ENCODE measurements around the gene AGTRAP.
A peak's percentile ranks its signal among the peaks of the same experiment; 100 is the strongest.

The AGTRAP gene

DNA sequence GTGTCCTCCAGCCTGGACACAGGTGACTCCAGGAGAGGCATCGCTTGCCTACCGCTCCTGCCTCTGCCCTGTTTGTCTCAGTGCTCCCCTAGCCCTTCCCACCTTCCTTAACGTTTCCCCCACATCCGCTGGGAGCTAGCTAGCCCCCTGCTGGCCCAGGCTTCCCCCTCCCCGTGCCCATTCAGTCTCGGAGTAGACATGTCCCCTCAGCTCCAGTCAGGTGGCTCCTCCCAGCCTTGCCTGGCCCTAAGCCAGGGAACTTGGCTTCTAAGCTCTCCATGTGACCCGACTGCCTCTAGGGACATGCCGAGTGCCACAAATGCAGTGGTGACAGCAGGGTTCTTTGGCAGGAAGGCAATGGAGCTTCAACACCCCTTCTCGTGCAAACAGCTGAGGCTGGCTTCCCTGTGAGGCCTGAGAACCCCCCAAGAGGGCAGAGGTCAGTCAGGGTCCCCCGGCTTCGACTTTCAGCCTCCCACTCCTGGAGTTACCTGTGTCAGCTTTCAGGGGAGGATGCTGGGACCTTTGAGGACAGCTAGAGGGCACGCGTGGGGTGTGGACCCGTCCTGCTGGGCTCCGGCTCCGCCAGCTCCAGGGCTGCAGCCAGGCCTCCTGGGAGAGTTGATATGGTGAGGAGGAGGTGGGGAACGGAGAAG lies 28.2 kb upstream of the AGTRAP start:
- no peak for DNase-seq

DNA sequence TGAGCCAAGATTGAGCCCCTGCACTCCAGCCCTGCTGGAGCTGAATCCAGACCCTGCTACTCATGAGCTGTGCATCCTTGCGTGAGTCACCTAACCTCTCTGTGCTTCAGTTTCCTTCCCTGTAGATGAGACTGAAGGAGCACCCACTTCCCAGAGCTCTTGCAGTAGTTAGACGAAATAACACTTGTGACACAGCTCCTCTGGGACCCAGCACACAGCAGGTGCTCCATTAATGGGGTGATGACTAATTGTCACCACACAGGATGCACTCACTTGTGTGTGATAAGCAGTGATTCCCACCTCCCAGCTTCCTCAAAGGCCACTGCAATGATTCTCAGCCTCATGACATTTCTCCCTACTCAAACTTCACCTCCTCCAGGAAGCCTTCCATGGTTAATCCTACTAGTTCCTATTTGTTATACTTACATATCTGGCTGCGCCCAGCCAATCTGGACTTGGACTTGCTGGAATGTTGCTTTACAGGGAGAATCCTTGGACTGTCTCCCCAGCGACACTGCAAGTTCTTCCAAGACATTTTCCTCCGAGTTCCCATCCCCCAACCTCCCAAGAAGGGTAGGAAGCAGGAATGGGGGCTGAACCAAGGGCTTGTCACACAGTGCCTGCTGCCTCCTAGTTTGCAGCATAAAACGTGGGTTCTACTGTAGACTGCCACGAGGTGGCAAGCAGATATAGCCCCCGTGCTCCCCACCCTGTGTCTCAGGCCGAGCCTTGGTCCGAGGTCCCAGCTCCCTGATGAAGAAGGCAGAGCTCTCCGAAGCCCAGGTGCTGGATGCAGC lies 27.2 kb upstream of the AGTRAP start:
- no peak for DNase-seq

DNA sequence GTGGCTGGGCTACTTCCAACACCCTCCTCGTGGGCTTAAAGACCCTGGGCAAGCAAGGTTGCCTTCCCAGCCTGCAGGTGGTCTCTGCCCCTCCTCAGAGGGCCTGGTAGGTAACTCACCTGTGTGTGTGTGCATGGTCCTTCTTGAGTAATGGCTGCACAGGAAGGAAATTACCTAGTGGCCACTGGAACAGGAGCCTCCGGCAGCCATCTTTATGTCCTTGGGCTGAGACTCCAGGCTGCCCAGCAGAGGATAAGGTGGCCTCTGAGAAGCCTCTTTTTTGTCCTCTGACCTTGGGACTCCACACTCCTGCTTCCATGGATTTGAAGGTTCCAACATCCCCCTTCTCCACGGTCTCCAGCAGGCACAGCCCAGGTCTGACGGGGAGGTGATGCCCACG lies 24.4 kb upstream of the AGTRAP start:
- DNase-seq = no peak

DNA sequence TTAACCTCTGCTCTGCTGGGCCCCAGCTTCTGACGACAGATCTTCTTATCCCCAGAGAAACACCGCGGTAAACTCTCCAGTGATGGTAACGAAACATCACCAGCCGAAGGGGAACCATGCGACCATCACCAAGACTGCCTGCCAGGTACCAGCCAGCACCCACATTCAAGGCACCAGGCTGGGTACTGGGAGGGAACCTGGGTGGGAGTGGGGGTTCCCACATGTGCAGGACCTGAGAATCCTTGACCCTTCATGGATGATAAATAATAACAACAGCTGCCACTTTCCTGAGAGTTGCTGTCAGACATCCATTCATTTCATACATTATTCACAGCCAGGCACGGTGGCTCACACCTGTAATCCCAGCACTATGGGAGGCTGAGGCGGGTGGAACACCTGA lies 23.7 kb upstream of the AGTRAP start:
- DNase-seq = no peak

DNA sequence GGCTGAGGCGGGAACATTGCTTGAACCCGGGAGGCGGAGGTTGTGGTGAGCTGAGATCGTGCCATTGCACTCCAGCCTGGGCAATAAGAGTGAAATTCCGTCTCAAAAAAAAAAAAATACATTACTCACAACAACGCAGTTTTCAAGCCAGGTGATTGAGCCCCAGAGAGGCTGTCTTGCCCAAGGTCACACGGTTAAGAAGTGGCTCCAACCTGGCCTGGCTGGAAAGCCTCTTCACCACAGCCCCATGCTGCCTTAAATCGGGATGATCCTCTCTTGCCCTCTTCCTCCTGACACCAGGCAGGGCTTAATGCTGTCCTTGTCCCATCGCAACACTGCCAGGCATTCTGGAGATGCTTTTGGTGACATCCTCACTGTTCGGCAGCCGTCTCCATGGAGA lies 22.8 kb upstream of the AGTRAP start:
- DNase-seq = no peak

DNA sequence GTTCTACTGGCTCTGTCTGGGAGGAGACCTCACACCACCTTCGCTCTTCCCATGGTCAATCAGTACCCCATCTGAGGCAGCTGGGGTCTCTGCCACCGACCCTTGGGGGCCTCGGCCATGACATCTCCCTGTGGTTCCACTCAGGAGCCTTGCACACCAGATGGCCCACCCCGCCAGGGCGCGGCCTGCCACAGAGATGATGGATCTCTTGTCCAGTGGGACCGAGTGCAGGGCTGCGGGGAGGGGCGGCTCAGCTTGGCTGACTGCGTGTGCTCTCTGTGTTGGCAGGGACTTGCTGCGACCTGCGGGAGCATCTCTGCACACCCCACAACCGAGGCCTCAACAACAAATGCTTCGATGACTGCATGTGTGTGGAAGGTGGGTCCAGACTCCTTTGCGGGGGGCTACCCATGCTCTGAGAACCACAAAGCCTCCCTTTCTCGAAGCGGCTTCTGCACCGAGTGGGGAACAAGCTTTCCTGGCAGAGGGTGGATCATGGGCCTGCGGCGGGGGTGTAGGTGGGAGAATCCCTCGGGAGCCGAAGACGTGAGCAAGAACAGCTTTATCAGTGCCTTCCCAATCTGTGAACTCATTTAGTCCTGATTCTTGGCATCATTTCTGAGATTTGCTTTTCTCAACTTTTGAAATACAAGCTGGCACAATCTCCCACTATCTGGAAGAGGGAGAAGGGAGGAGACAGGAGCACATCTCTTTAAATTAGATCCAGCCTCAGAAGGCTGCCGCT lies 20.9 kb upstream of the AGTRAP start:
- DNase-seq = no peak

DNA sequence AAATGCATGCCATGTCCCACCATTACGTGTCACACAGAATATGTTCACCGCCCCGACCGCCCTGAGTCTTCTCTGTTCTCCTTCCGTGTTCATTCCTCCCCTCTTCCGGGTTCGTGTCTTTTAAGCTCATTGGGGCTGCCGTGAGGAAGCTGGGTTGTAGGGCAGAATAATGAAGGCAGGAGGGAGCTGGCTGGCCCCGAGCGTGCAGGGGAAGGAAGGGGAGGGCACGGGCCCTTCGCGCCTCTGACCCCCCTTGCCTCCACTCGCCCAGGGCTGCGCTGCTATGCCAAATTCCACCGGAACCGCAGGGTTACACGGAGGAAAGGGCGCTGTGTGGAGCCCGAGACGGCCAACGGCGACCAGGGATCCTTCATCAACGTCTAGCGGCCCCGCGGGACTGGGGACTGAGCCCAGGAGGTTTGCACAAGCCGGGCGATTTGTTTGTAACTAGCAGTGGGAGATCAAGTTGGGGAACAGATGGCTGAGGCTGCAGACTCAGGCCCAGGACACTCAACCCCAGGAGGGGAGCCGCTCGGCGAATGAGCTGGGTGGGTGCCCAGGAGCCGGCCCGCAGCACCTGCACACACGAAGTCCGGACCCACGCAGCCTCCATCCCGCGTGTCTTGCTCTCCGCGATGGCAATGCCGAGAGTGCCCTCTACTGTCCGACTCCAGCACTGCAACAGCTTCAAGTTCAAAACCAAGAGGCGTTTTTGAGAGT lies 16.5 kb upstream of the AGTRAP start:
- peak; percentile 88 for DNase-seq

DNA sequence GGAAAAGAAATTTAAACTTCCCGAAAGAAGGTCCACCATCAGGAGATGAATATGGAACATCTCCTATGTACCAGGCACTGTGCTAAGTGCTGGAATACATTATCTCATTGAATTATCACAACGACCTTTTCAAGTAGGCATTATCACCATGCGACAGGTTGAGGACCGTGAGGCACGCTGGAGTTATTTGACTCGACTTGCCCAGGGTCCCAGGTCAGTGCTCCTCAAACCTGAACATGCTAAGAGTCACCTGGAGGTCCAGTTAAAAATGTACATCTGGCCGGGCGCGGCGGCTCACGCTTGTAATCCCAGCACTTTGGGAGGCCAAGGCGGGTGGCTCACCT lies 15.9 kb upstream of the AGTRAP start:
- no peak for DNase-seq

DNA sequence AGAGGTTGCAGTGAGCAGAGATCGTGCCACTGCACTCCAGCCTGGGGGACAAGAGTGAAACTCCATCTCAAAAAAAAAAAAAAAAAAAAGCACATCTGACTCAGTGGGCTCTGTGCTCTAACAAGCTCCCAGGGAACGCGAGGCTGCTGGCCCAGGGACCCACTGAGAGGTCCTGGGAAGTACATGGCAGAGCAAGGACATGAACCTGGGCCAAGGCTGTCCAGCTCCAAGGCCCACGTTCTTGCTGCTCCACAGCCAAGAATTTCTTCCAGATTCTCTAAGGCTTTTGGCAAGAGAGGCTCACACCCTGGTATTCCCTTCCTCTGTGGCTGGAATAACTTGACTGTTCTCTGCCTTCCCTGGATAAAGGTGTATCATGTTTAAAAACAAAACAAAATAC lies 15.4 kb upstream of the AGTRAP start:
- DNase-seq = no peak

DNA sequence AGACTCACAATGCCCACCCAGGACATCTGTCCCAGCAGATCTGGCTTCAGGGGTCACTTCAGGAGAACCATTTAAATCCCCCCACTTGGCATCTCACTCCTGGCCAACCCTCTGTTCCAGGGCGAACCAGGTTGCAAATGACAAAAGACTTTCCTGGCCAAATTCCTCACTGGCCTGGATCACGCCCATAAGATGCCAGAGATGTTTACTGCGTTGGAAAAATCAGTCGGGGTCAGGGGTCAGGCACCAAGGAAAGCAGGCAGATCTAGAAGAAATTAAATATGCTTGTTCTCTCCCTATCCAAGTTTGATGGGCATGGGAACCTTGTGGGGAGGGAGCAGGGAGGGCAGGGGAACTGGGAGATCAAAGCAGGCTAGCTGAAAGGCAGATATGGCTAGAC lies 14.6 kb upstream of the AGTRAP start:
- DNase-seq = no peak

DNA sequence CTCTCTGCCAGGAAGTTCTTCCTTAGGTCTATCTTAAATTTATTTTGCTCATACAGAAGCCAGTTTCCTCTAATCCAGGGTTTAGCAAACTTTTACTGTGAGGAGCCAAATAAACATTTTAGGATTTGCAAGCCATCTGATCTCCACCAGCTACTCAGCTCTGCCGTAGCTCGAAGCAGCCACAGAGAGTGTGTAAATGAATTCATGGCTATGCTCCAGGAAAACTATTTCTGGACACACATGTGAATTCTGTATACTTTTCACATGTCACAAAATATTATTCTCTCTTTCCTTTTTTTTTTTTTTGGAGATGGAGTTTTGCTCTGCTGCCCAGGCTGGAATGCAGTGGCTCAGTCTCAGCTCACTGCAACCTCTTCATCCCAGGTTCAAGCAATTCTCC lies 13.4 kb upstream of the AGTRAP start:
- no peak for DNase-seq

DNA sequence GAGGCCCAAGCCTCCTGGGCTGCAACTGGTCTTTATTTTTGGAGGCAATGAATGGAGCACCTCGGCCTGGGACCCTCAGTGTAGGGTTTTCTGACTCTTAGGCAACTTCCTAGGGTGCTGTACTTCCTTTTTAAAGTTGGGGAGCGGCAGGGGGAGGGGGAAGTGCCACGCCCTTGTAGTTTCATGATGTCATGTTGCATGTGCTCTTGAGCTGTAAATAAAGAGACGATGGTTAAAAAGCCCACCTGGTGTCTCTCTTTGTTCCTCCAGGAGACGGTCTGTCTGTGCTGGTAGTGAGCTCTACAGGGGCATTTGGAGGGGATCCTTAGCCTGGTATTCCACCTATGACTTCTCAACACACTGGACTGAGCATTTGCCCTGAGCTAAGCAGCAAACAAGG lies 10.3 kb upstream of the AGTRAP start:
- no peak for DNase-seq

DNA sequence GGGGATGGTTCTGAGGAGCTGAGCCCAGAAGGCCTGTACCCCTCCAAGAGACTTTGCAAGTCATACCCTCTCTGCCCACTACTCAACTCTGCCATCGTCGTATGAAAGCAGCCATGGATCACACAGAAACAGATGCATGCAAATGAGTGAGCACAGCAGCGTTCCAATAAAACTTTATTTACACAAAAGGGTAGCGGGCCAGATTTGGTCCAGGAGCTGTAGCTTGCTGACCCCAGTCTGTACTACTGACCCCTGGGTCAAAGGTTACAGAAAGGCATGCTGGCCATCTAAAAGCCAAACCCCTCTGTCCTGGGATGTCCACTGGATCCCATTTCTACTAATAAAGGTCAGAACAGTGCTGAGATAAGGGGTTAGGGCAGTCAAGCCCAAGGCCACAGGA lies 8.8 kb upstream of the AGTRAP start:
- no peak for DNase-seq

DNA sequence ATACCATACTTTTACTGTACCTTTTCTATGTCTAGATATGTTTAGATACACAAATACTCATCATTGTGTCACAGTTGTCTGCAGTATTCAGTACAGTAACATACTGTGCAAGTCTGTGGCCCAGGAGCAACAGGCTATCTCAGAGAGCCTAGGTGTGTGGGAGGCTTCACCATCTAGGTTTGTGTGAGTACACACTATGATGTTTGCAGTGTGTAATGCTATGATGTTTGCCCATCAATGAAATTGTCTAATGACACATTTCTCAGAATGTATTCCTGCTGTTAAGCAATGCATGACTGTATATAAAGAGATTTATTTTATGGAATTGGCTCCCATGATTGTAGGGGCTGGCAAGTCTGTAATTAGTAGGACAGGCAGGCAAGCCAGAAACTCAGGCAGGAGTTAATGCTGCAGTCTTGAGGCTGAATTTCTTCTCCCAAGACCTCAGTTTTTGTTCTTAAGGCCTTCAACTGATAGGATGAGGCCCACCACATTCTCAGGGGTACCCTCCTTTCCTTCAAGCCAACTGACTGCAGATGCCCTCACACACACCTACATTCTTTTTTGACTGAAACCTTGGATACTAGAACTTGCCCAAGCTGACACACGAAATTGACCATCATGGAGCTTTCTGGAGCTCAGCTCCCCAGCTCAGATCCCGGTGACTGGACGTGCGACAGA lies 7.7 kb upstream of the AGTRAP start:
- no peak for DNase-seq

DNA sequence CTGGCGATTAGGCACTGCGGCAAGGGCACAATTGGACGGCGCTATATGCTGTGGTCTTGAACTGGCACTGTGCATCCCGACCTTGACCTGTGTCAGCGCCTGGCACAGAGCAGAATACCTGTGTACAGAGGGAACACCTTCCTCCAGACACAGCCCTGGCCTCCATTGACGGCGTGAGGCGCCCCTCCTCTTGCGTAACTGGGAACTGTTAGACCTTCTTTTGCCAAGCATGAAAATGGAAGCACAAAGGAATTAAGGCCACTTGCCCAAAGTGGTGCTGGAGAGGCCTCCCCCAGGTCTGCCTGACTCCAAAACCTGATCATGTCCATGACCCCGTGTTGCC lies 6.8 kb upstream of the AGTRAP start:
- no peak for DNase-seq

DNA sequence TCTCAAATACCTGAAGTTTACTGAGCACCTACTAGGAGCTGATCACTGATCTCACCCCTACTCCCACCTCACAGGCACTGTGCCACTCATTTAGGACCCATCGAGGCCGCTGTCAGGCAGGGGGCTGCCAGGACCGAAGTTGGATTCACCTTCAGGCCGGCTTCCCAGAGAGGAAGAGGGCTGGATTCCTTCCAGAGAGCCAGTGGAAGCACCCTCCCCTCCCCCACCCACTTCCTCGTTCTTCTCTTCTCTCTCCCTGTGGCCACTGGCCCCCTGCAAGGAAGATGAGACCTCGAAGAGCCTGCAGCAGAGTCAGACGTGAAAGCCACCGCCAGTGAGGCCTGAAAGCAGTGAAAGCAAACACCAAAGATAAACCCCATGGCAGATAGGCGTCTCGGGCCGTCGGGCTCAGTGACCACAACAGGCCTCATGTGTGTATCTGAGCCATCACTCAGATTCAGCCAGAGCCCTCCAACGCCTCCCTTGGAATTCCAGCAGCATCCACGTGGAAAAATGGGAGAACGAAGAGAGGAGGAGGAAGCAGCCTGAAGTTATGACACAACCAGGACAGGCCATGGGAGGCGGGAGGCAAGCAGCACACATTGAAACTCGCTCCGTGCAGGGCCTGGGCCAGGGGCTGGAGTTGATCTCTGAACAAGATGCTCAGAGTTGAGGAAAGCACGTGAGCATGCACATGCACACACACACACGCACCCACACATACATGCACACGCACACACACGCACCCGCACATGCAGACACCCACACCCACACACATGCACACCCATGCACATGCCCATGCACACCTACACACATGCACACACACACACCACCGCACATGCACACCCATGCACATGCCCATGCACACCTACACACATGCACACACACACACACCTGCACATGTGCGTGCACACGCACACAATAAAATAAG lies 6.2 kb upstream of the AGTRAP start:
- DNase-seq = no peak

DNA sequence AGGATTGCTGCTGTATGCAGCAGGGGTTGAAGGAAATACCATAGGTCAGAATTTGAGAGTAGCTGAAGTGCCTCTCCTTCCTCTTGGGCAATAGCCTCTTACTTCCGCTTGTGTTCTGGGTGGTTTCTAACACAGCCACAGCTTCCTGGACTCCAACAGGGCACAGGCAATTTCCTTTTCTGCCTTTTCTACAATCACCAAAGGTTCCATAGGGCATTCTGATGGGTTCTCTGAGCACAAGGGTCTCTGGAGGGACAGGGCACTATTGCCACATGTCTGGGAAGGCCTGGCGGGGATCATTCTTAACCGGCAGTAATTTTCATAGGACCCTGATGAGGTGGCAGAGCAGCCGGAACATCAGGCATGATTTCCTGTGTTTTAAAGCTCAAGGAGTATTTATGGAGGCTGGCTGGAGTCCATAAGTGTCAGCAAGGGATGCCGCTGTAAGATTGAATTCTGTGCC lies 5.5 kb upstream of the AGTRAP start:
- DNase-seq = peak; percentile 68

DNA sequence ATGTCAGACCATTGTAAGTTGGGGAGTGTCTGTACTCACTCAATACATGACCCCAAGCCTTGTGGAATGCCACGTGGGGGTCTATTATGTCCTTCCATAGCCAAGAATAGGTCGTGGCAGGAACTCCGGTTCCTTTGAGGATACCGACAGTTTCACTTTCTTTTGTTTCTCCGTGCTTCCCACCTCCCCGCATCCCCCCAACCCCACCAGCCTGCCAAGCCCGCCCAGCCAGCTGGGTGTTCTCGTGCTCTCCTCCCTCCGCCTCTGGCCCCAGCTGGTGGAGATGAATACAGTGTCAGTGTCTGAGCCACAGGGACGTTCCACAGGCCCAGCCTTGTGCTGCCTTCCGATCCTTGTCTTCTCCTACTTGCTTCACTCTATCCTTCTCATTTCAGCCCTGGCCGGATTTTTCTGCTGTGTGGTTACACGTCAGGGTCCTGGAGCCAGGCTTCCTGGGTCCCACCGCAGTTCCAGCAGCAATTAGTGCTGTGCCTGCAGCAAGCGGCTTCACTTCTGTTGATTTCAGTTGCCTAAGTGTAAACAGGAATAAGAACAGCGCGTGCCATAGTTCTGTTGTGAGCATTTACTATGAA lies 4.1 kb upstream of the AGTRAP start:
- DNase-seq = peak; percentile 25

DNA sequence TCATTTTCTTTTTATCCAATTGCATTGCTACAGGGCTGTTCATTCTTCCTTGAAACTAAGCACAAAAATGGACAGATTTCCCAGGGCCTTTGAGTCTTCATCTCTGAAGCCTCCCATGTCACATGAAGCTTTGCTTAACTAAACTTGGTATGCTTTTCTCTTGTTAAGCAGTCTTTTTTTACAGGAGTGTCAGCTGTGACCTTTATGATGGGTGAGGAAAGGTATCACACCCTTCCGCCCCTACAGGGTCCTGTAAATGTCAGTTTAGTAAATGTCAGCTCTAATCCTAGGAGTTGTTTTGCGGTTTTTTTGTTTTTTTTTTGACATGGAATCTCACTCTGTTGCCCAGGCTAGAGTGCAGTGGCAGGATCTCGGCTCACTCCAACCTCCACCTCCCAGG lies 2.6 kb upstream of the AGTRAP start:
- DNase-seq = no peak

DNA sequence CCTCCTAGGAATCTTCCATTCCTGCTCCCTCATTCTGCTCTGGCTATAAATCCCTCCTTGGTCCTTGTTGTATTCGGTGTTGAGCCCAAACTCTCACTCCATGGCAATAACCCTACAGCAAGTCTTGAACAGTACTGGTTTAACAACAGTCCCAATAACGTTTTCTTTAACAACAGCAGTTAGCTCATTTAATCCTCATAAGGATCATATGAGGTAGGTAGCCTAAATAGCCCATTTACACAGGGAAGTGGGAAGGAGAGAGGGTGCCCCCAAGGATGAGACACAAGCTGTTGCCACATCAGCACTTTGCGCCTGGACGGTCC lies 444 bp upstream of the AGTRAP start:
- no peak for DNase-seq
